ENCODE measurements around the gene ZNF761. TPM values are rescaled to one million over a fixed set of nuclear protein-coding genes. Genes with fewer than 3 reads are reported as not detected.

ZNF761 gene
- total and polyA plus RNA-seq, 2 of the 13 experiments (the other 11 are each of a cell fraction or from before 2014, with no cell fraction given): 11.6 to 16.2 TPM

DNA sequence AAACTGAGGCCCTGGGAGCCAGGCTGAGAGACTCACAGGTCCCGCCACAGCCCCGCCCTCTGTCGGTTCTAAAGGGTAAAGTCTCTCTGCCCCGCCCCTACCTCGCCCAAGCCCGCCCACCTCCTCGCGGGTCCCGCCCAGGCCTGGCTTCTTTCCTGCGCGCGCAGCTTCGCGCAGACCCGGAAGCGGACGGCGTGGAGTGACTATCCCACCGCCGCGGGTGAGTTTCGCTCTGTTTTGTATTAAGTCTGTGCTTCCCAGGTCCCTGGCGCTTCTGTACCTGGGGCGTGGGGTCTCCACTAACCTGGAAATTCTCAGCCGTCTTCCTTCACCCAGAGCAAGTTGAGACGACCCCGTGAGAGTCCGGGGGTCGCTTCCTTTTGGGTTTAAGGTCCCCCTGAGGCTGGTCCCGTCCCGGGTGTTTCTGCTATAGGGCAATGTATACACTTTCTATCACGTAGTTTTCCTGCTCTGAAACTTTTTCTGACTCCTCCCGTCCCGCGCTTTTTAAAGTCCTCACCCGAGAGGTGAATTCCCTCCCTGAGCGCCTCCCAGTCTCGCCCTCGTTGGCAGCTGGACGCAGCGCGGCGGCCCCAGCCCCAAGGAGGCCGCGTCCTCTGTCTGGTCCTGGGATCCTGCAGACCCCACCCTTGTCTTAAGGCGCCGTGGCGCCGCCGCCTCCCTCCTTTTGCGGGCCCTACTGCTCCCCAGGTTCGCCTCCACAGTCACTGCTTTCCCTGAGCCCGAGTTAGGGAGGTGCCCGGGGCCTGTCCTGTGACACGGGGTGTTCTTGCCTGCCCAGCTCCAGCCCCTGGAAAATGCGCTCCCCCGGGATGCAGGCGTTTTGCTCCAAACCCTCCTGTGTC lies 36.6 kb upstream of the ZNF761 start, which contains the start of gene ZNF765 (continued):
- TF ChIP-seq SUZ12 (IDR thresholded peaks at IDR 0.05; ENCODE audit: low read depth, low read length) (no peak), ZFP36 (IDR thresholded peaks at IDR 0.05; ENCODE audit: borderline replicate concordance, low read depth, low read length, partially characterized antibody) (no peak), SAP130 (CRISPR knock-in tag; IDR thresholded peaks at IDR 0.05; ENCODE audit: low read depth) (peak; percentile 85), PBX3 (CRISPR knock-in tag; IDR thresholded peaks at IDR 0.05; ENCODE audit: borderline replicate concordance) (0 out of 2 replicates have a peak, but pooled peaks have one; percentile 59), ZMYM4 (CRISPR knock-in tag; IDR thresholded peaks at IDR 0.05) (peak; percentile 72; the same call in 1 of the 2 replicates), HES4 (CRISPR knock-in tag; IDR thresholded peaks at IDR 0.05; ENCODE audit: borderline replicate concordance) (peak; percentile 38; the same call in 1 of the 2 replicates), SALL1 (CRISPR knock-in tag; IDR thresholded peaks at IDR 0.05) (0 out of 2 replicates have a peak, but pooled peaks have one; percentile 24), POLR2G (IDR thresholded peaks at IDR 0.05; ENCODE audit: low read depth, low read length) (peak; percentile 88), REXO4 (CRISPR knock-in tag; IDR thresholded peaks at IDR 0.05; ENCODE audit: borderline replicate concordance) (no peak), ZNF234 (CRISPR knock-in tag; conservative IDR thresholded peaks at IDR 0.05) (0 out of 2 replicates have a peak, but pooled peaks have one; percentile 37), ZFX (CRISPR knock-in tag; IDR thresholded peaks at IDR 0.05; ENCODE audit: low read depth) (peak; percentile 46), ZNF350 (CRISPR knock-in tag; IDR thresholded peaks at IDR 0.05; ENCODE audit: borderline replicate concordance, low read depth) (0 out of 2 replicates have a peak, but pooled peaks have one; percentile 22), PHF8 (CRISPR knock-in tag; IDR thresholded peaks at IDR 0.05) (peak; percentile 76), ZFY (CRISPR knock-in tag; IDR thresholded peaks at IDR 0.05) (peak; percentile 47), KLF6 (CRISPR knock-in tag; IDR thresholded peaks at IDR 0.05) (no peak), POLR2AphosphoS5 (IDR thresholded peaks at IDR 0.05; ENCODE audit: low read depth, low read length) (peak; percentile 86), SIN3A (IDR thresholded peaks at IDR 0.05; ENCODE audit: borderline replicate concordance, low read depth, low read length) (peak; percentile 82; the same call in 1 of the 2 replicates), JARID2 (CRISPR knock-in tag; IDR thresholded peaks at IDR 0.05; ENCODE audit: insufficient replicate concordance) (no peak)
- TF ChIP-seq, protein P1, sequence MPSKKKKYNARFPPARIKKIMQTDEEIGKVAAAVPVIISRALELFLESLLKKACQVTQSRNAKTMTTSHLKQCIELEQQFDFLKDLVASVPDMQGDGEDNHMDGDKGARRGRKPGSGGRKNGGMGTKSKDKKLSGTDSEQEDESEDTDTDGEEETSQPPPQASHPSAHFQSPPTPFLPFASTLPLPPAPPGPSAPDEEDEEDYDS (CRISPR knock-in tag; IDR thresholded peaks at IDR 0.05): peak; percentile 19; the same call in 1 of the 2 replicates

Measured in HepG2 (cell line).